Effector memory CD8-positive, alpha-beta T cell (primary cell): ENCODE data around the gene HIF1A.

Experiments used
- ATAC-seq: fragments of 150-1000 bp; cut with Tn5 transposase; replicated peaks from 2 replicates; pipeline ENCODE4 v1.10.0; 2021; ENCODE audit warnings: mild to moderate bottlenecking, moderate library complexity
- DNase-seq, 3 experiments: peaks; one replicate each; pipeline ENCODE4 v3.0.0; 2021
- H3K27ac Mint-ChIP-seq, 2 donors: one replicate each; pipeline ENCODE4 v1.8.0; 2022; ENCODE audit warnings: mild to moderate bottlenecking in 2 of 2, mixed read lengths in 2 of 2, moderate library complexity in 2 of 2
- H3K27me3 Mint-ChIP-seq, 2 donors: one replicate each; pipeline ENCODE4 v1.8.0; 2022; ENCODE audit warnings: mixed read lengths in 2 of 2
- H3K36me3 Mint-ChIP-seq: one replicate; pipeline ENCODE4 v1.8.0; 2022; ENCODE audit warnings: mild to moderate bottlenecking, moderate library complexity, mixed read lengths; ENCODE audit not compliant: insufficient read depth
- H3K4me1 Mint-ChIP-seq, 2 donors: one replicate each; pipeline ENCODE4 v1.8.0; 2022; ENCODE audit warnings: low read depth in 2 of 2, mixed read lengths in 2 of 2
- H3K4me3 Mint-ChIP-seq, 2 donors: one replicate each; pipeline ENCODE4 v1.8.0; 2022; ENCODE audit warnings: mild to moderate bottlenecking in 2 of 2, mixed read lengths in 2 of 2, moderate library complexity in 2 of 2
- H3K9me3 Mint-ChIP-seq, 2 donors: one replicate each; pipeline ENCODE4 v1.8.0; 2022; ENCODE audit warnings: mixed read lengths in 2 of 2

The HIF1A gene

DNA sequence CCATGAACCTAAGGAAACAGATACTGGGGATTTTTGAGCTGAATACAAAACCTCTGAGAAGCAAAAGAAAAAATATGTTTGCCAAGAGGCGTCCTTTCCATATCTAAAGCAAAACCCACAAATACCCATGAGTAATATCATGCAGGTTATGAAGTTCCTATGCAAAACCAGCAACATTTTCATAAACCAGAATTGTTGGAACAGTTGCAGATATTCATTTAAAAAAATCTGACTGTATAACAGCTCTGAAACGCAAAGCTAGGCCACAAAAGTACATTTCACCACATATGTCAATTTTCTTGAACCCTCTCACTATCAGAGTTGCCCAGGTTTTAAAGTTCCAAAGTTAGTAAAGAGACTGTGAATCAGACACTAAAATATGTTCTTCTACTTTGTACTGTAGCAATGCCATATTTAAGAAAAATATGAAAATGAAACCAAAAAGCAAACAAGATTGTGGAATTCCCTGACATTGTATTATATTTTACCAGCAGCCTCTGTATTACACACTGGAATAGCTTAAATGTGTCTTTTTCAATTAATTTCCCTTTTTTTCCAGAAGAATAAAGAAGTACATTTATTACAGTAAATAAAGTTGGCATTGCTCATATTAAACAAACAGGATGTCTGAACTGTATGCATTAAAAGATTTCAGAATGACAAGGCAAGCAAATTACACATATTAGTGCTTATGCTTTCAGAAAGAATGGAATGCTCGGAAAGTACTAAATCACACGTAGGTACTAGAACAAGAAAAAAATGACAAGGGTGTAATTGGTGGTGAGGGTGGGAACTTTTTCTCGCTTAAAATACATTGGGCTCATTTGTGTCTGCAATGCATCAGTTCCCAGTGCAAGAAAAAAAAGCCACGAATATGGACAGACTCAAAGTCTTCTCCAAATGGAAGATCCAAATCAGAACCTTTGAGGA is 33.6 kb upstream of the HIF1A start:
- Mint-ChIP-seq H3K4me3 (peak overlapping the region; percentile 80 to 88), H3K27me3 (no peaks in the 10 kb centered on the region), H3K4me1 (peaks cover 32 to 54% of the 10 kb centered on the region in 2 donors), H3K36me3 (peaks cover 15% of the 10 kb centered on the region), H3K27ac (peak overlapping the region; percentile 94 to 97), H3K9me3 (peaks cover 0 to 8% of the 10 kb centered on the region in 2 donors)
- ATAC-seq, result peak; percentile 4
- DNase-seq, result no peak

DNA sequence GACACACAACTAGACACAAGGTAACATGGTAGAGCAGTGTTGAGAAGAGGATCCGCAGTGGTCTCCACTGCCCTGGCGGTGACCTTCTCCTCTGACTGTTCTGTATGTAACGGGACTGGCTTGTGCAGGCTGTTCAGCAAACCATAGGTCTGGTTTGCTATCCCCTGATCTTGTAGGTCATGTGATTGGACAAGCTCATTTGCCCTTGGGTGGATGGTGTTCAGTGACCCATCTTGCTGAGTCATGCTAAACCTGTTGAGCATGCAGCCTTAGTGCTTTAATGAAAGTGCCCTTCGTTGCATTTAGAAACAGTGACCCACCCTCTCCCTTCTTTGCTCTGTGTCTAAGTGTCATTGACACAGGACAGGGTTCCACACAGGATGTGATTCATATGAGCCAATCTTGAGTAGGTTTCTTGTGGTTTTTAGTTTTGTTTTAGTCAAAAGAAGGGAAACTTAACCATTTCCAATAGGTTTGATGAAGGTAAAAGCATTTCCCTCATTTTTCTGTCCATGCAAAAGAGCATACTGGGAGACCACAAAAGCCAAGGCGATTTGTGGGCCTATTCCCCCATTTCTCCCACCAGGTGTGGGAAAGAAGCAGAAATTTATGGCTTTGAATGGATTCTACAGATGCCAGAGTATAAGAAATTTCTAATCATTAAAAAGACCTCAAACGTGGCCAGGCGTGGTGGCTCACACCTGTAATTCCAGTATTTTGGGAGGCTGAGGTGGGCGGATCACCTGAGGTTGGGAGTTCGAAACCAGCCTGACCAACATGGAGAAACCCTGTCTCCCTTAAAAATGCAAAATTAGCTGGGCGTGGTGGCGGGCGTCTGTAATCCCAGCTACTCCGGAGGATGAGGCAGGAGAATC is 32.6 kb upstream of the HIF1A start:
- Mint-ChIP-seq H3K27ac (peak overlapping the region; percentile 94 to 97), H3K36me3 (peaks cover 12% of the 10 kb centered on the region), H3K4me1 (peaks cover 31 to 60% of the 10 kb centered on the region in 2 donors), H3K27me3 (no peaks in the 10 kb centered on the region), H3K9me3 (peaks cover 0 to 8% of the 10 kb centered on the region in 2 donors), H3K4me3 (peak overlapping the region; percentile 80 to 88)
- peak; percentile 46 to 58 (median 47) for DNase-seq
- ATAC-seq, result peak; percentile 93

DNA sequence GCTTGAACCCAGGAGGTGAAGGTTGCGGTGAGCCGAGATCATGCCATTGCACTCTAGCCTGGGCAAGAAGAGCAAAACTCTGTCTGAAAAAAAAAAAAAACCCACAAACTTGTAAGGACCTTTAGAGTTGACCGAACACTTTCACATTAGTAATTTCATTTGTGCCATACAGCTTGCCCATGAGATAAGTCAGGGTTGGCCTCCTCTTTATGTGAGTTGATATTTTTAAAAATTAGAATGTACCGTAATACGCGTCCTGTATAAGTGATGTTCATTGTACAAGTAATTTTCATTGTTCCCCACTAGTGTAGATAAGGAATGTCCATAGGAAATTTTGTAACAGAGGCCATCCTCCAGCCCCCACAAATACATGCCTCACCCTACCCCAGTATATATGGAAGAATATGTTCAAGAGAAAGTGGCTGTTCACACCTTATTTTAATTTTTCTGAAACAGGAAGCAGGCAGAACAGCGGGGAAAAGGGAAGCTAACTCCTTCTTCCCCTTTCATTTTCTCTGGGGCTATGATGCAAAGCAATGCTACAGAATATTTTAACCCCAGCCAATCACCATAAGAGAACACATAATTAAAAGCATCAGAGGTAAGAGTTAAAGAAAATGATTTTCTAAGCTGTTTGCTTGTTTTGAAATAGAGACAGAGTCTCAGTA is 31.9 kb upstream of the HIF1A start:
- Mint-ChIP-seq H3K4me1 (peaks cover 31 to 60% of the 10 kb centered on the region in 2 donors), H3K27me3 (no peaks in the 10 kb centered on the region), H3K9me3 (peaks cover 0 to 8% of the 10 kb centered on the region in 2 donors), H3K4me3 (peak overlapping the region; percentile 80 to 88), H3K27ac (peak overlapping the region; percentile 94 to 97), H3K36me3 (peaks cover 12% of the 10 kb centered on the region)
- ATAC-seq (no peak), DNase-seq (no peak)

GRCh38 chr14:61668282-61668681 is 27.0 kb upstream of the HIF1A start:
- ATAC-seq (no peak), DNase-seq (no peak)
- H3K36me3 Mint-ChIP-seq, result peaks cover 3% of the 10 kb centered on the region
- H3K9me3 Mint-ChIP-seq, result no peaks in the 10 kb centered on the region
- H3K4me3 Mint-ChIP-seq, result no peak overlapping the region
- H3K27ac Mint-ChIP-seq, result no peak overlapping the region
- H3K27me3 Mint-ChIP-seq, result no peaks in the 10 kb centered on the region
- H3K4me1 Mint-ChIP-seq, result peaks cover 12 to 39% of the 10 kb centered on the region in 2 donors

GRCh38 chr14:61670576-61670975 is 24.7 kb upstream of the HIF1A start:
- ATAC-seq (no peak), DNase-seq (no peak)
- no peak overlapping the region for H3K4me3 Mint-ChIP-seq
- no peaks in the 10 kb centered on the region for H3K9me3 Mint-ChIP-seq
- H3K27me3 Mint-ChIP-seq, result no peaks in the 10 kb centered on the region
- no peak overlapping the region for H3K27ac Mint-ChIP-seq
- H3K36me3 Mint-ChIP-seq, result peaks cover 3% of the 10 kb centered on the region
- H3K4me1 Mint-ChIP-seq, result peaks cover 7 to 24% of the 10 kb centered on the region in 2 donors

DNA sequence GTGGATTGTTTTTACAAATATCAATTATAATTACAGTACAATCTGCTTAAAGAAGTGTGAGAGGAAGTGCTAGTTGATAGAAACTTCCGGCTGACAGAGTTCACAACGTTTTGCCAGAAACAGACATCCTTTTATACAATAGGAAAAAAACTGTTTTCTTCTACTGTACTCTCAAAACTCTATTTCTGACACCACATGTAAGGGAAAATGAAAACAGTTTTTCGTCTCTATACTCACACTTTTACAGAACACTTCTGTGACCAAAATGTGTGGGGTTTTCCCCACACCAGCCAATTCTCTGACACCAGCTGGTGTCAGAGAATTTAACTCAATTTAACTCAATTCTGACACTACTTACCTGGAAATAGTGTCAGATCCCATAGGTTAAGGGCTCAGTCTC is 24.2 kb upstream of the HIF1A start:
- H3K4me3 Mint-ChIP-seq, result no peak overlapping the region
- peaks cover 7 to 21% of the 10 kb centered on the region in 2 donors for H3K4me1 Mint-ChIP-seq
- no peak overlapping the region for H3K27ac Mint-ChIP-seq
- ATAC-seq (peak; percentile 96), DNase-seq (peak in 2 of 3 experiments; percentile 17 to 27)
- peaks cover 3% of the 10 kb centered on the region for H3K36me3 Mint-ChIP-seq
- H3K27me3 Mint-ChIP-seq, result no peaks in the 10 kb centered on the region
- no peaks in the 10 kb centered on the region for H3K9me3 Mint-ChIP-seq

DNA sequence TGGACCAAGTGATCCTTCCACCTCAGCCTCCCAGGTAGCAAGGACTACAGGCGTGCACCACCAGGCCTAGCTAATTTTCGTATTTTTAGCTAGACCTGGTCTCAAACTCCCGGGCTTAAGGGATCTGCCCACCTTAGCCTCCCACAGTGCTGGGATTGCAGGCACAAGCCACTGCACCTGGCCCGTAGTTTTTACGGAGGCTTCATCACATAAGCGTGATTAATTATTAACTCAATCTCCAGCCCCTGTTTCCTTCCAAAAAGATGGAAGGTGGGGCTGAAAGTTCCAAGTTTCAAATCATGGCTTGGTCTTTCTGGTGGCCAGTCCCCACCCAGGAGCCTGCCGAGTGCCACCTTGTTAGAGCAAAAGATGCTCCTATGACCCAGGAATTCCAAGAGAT is 22.5 kb upstream of the HIF1A start:
- H3K4me3 Mint-ChIP-seq, result no peak overlapping the region
- peaks cover 3% of the 10 kb centered on the region for H3K36me3 Mint-ChIP-seq
- H3K4me1 Mint-ChIP-seq, result peaks cover 7 to 15% of the 10 kb centered on the region in 2 donors
- H3K27me3 Mint-ChIP-seq, result no peaks in the 10 kb centered on the region
- ATAC-seq, result no peak
- H3K9me3 Mint-ChIP-seq, result no peaks in the 10 kb centered on the region
- H3K27ac Mint-ChIP-seq, result no peak overlapping the region
- no peak for DNase-seq

DNA sequence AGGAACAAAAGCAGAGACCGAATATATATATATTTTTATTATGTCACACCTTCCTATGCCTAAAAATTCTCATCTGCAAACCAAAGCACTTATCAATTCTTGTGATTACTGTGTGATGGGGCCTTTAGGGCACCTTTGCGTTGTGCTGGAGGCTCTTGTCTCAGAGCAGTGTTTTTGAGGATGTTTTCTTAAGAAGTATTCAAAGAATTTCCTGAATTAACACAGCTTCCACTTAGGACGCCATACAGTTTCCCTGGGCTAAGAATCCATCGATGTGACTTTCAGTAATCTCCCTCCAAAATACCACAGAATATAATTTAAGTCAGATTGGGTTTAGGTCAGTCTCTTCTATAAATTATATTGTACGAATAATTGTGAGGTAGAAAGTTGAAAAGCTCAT is 22.0 kb upstream of the HIF1A start:
- Mint-ChIP-seq H3K4me3 (no peak overlapping the region), H3K27me3 (no peaks in the 10 kb centered on the region), H3K36me3 (peaks cover 3% of the 10 kb centered on the region), H3K27ac (no peak overlapping the region), H3K9me3 (no peaks in the 10 kb centered on the region), H3K4me1 (peaks cover 7 to 15% of the 10 kb centered on the region in 2 donors)
- DNase-seq (no peak), ATAC-seq (no peak)

- peaks cover 7 to 15% of the 10 kb centered on the region in 2 donors for H3K4me1 Mint-ChIP-seq
- H3K9me3 Mint-ChIP-seq, result no peaks in the 10 kb centered on the region
- no peak overlapping the region for H3K27ac Mint-ChIP-seq
- peaks cover 3% of the 10 kb centered on the region for H3K36me3 Mint-ChIP-seq
- DNase-seq (no peak), ATAC-seq (no peak)
- no peaks in the 10 kb centered on the region for H3K27me3 Mint-ChIP-seq
- no peak overlapping the region for H3K4me3 Mint-ChIP-seq
Observed at GRCh38 chr14:61675291-61675690, 20.0 kb upstream of the HIF1A start.

DNA sequence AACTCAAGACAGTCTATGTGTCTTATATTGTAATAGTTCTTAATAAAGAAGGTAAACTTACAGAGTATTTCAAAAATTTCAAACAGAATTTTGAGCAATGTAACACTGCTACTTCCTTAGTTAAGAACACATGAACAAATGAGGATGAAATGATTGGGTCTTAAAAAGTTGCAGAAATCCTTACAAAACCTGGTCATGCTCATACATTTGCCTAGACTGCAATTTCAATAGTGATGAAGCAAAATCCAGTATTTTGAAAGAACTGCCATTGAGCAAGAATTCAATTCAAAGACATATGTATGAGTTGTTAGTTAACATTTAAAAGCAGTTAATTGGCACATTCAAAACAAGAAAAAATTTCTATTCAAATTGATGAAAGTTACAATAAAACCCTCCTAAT is 17.8 kb upstream of the HIF1A start:
- Mint-ChIP-seq H3K27me3 (peaks cover 0 to 15% of the 10 kb centered on the region in 2 donors), H3K36me3 (no peaks in the 10 kb centered on the region), H3K4me1 (peaks cover 0 to under 1% of the 10 kb centered on the region in 2 donors), H3K9me3 (no peaks in the 10 kb centered on the region), H3K4me3 (no peak overlapping the region), H3K27ac (no peak overlapping the region)
- DNase-seq (no peak), ATAC-seq (no peak)

GRCh38 chr14:61678975-61679374 is 16.3 kb upstream of the HIF1A start:
- Mint-ChIP-seq H3K36me3 (no peaks in the 10 kb centered on the region), H3K27me3 (peaks cover 0 to 15% of the 10 kb centered on the region in 2 donors), H3K4me1 (no peaks in the 10 kb centered on the region), H3K27ac (no peak overlapping the region), H3K4me3 (no peak overlapping the region), H3K9me3 (no peaks in the 10 kb centered on the region)
- ATAC-seq (no peak), DNase-seq (no peak)

DNA sequence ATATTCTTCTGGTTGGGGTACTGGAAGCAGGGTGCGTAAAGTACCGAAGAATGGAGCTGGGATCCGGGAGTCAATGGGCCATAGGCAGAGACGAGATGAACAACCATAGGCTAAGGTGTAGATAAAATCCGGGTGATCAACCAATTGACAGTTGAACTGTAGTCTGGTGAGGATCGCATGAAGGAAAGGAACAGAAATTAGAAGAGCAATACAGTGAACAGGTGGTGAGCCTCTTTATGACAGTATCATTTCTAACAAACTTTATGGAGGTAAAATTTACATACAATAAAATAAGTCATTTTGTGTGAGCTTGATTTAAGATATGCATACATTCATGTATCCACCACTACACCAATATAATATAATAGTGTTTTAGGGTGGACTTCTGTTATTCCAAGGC is 13.9 kb upstream of the HIF1A start:
- Mint-ChIP-seq H3K27ac (no peak overlapping the region), H3K27me3 (peaks cover 0 to 15% of the 10 kb centered on the region in 2 donors), H3K4me3 (no peak overlapping the region), H3K4me1 (no peaks in the 10 kb centered on the region), H3K36me3 (no peaks in the 10 kb centered on the region), H3K9me3 (no peaks in the 10 kb centered on the region)
- ATAC-seq (no peak), DNase-seq (no peak)

DNA sequence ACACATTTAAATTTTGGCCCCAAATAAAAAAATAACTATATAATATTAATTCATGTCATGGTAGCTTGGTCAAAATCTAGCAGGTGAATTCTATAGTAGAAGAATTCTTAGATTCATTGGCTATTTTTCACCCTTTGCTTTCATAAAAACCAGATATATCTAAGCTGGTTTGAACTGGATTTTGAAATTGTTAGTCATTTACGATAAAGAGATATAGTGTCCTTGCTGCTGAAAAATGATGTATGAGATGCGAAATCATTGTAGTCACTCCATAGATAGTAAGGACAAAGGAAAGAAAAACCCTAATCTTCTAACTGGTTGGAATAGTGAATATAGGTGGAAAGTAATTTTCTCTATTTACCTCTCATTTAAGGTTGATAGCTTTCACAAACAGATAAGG is 12.2 kb upstream of the HIF1A start:
- no peak for DNase-seq
- no peak for ATAC-seq
- H3K4me1 Mint-ChIP-seq, result no peaks in the 10 kb centered on the region
- no peaks in the 10 kb centered on the region for H3K36me3 Mint-ChIP-seq
- H3K4me3 Mint-ChIP-seq, result no peak overlapping the region
- H3K27ac Mint-ChIP-seq, result no peak overlapping the region
- no peaks in the 10 kb centered on the region for H3K9me3 Mint-ChIP-seq
- H3K27me3 Mint-ChIP-seq, result peaks cover 0 to 15% of the 10 kb centered on the region in 2 donors
